Activated T-helper 2 cell treated with anti-CD3 and anti-CD28 coated beads, Interferon-gamma antibody, Interleukin-2, Interleukin-4, amounts not matched to agents 10 μg/mL and 5 μg/mL and 100 μg/mL, durations not matched to agents 14 hours and 24 hours and 36 hours (primary cell): Measurements from ENCODE around the gene AHNAK2. TPM values are rescaled to one million over a fixed set of nuclear protein-coding genes. Genes with fewer than 3 reads are reported as not detected.
"Not testable (repeated sequence)": the region's sequence is repeated elsewhere in the genome, so short reads cannot be mapped to it uniquely, and the experiment has no call there.

Experiments
- DNase-seq: peaks from one replicate; pipeline ENCODE4 v3.0.0; 2021; ENCODE audit warnings: low spot score
- H3K27ac Mint-ChIP-seq: one replicate; pipeline ENCODE4 v1.8.0; 2021; ENCODE audit warnings: mixed read lengths
- H3K27me3 Mint-ChIP-seq: one replicate; pipeline ENCODE4 v1.8.0; 2021; ENCODE audit warnings: low read depth, mixed read lengths
- H3K36me3 Mint-ChIP-seq: one replicate; pipeline ENCODE4 v1.8.0; 2021; ENCODE audit warnings: low read depth, mixed read lengths
- H3K4me1 Mint-ChIP-seq: one replicate; pipeline ENCODE4 v1.8.0; 2021; ENCODE audit warnings: low read depth, mixed read lengths
- H3K4me3 Mint-ChIP-seq: one replicate; pipeline ENCODE4 v1.8.0; 2021; ENCODE audit warnings: low read depth, mild to moderate bottlenecking, moderate library complexity, mixed read lengths
- H3K9me3 Mint-ChIP-seq: one replicate; pipeline ENCODE4 v1.8.0; 2021; ENCODE audit warnings: mixed read lengths
- intact Hi-C: fragments of 100-400 bp; cut with micrococcal nuclease; formaldehyde crosslinking; loops from one replicate; pipeline ENCODE4 v1.15.1; 2023
- total RNA-seq: library from RNA; stranded (reverse); gene quantifications from 2 replicates; pipeline ENCODE4 v1.2.3, GENCODE V29; 2022

Gene AHNAK2
- 0.02 and 0.07 TPM in 2 replicates for total RNA-seq

GRCh38 chr14:104977681-104978653, at the start of gene AHNAK2:
TSS of gene AHNAK2 (minus strand) at chr14:104978374. CDS start at chr14:104978237, 137 bp downstream.
- no peaks in the 10 kb centered on the region for H3K9me3 Mint-ChIP-seq
- no peaks in the 10 kb centered on the region for H3K36me3 Mint-ChIP-seq
- peak; percentile 51 for DNase-seq
- peak within 1 kb of the TSS; percentile 74 for H3K4me3 Mint-ChIP-seq
- intact Hi-C loops, result no loop called here
- H3K4me1 Mint-ChIP-seq, result peaks cover 5% of the 10 kb centered on the region
- H3K27me3 Mint-ChIP-seq, result peaks cover 19% of the 10 kb centered on the region
- no peak within 1 kb of the TSS for H3K27ac Mint-ChIP-seq

GRCh38 chr14:105027718-105028117, 49.5 kb upstream of the AHNAK2 start:
- intact Hi-C loops, result loop anchor here (10.0 kb wide), 1 partner anchor 273 kb away; the partner anchor contains the start of gene SIVA1
- H3K27ac Mint-ChIP-seq, H3K9me3 Mint-ChIP-seq, H3K27me3 Mint-ChIP-seq, DNase-seq, H3K36me3 Mint-ChIP-seq, H3K4me3 Mint-ChIP-seq: not testable (repeated sequence)
- peaks cover 33% of the 10 kb centered on the region for H3K4me1 Mint-ChIP-seq

GRCh38 chr14:105026802-105027563, 48.8 kb upstream of the AHNAK2 start:
- intact Hi-C loops, result loop anchor here (10.0 kb wide), 1 partner anchor 272 kb away; the partner anchor contains the start of gene SIVA1
- H3K27ac Mint-ChIP-seq, result peak overlapping the region; percentile 3
- H3K9me3 Mint-ChIP-seq, result no peaks in the 10 kb centered on the region
- H3K4me3 Mint-ChIP-seq, result no peak overlapping the region
- DNase-seq, result no peak
- no peaks in the 10 kb centered on the region for H3K27me3 Mint-ChIP-seq
- H3K4me1 Mint-ChIP-seq, result peaks cover 38% of the 10 kb centered on the region
- peaks cover 4% of the 10 kb centered on the region for H3K36me3 Mint-ChIP-seq

- Mint-ChIP-seq H3K4me1 (peaks cover 42% of the 10 kb centered on the region), H3K4me3 (peak overlapping the region; percentile 33), H3K27ac (peak overlapping the region; percentile 90), H3K36me3 (peaks cover 8% of the 10 kb centered on the region), H3K9me3 (no peaks in the 10 kb centered on the region), H3K27me3 (no peaks in the 10 kb centered on the region)
- DNase-seq, result no peak
- intact Hi-C loops, result loop anchor here (10.0 kb wide), 1 partner anchor 271 kb away; the partner anchor contains the start of gene SIVA1
Observed at GRCh38 chr14:105026033-105026785, 48.0 kb upstream of the AHNAK2 start.

GRCh38 chr14:105025429-105025828, 47.3 kb upstream of the AHNAK2 start:
- no peak for DNase-seq
- H3K9me3 Mint-ChIP-seq, result no peaks in the 10 kb centered on the region
- intact Hi-C loops, result loop anchor here (2.0 to 10.0 kb wide), 2 partner anchors 39 to 271 kb away; partner anchors contain the start of genes GPR132 and SIVA1
- peaks cover 8% of the 10 kb centered on the region for H3K36me3 Mint-ChIP-seq
- H3K4me1 Mint-ChIP-seq, result peaks cover 42% of the 10 kb centered on the region
- H3K27me3 Mint-ChIP-seq, result no peaks in the 10 kb centered on the region
- peak overlapping the region; percentile 90 for H3K27ac Mint-ChIP-seq
- no peak overlapping the region for H3K4me3 Mint-ChIP-seq

GRCh38 chr14:105023791-105024480, 45.8 kb upstream of the AHNAK2 start:
- peaks cover 21% of the 10 kb centered on the region for H3K36me3 Mint-ChIP-seq
- H3K27me3 Mint-ChIP-seq, result no peaks in the 10 kb centered on the region
- H3K4me1 Mint-ChIP-seq, result peaks cover 51% of the 10 kb centered on the region
- H3K27ac Mint-ChIP-seq, result peak overlapping the region; percentile 49
- intact Hi-C loops, result loop anchor here (2.0 to 10.0 kb wide), 3 partner anchors 41 to 468 kb away; partner anchors contain the start of genes GPR132, SIVA1 and TEDC1
- H3K9me3 Mint-ChIP-seq, result no peaks in the 10 kb centered on the region
- H3K4me3 Mint-ChIP-seq, result peak overlapping the region; percentile 7
- DNase-seq, result no peak

- Mint-ChIP-seq H3K9me3 (no peaks in the 10 kb centered on the region), H3K36me3 (peaks cover 27% of the 10 kb centered on the region), H3K4me1 (peaks cover 56% of the 10 kb centered on the region), H3K27me3 (no peaks in the 10 kb centered on the region), H3K4me3 (no peak overlapping the region), H3K27ac (peak overlapping the region; percentile 49)
- intact Hi-C loops, result loop anchor here (5.0 to 10.0 kb wide), 2 partner anchors 268 to 469 kb away; partner anchors contain the start of genes SIVA1 and TEDC1
- DNase-seq, result no peak
Observed at GRCh38 chr14:105023144-105023543, 45.0 kb upstream of the AHNAK2 start.

- intact Hi-C loops, result loop anchor here (5.0 to 10.0 kb wide), 2 partner anchors 267 to 470 kb away; partner anchors contain the start of genes SIVA1 and TEDC1
- H3K27me3 Mint-ChIP-seq, result no peaks in the 10 kb centered on the region
- peak overlapping the region; percentile 81 for H3K27ac Mint-ChIP-seq
- peaks cover 58% of the 10 kb centered on the region for H3K4me1 Mint-ChIP-seq
- DNase-seq, result no peak
- H3K9me3 Mint-ChIP-seq, result no peaks in the 10 kb centered on the region
- H3K36me3 Mint-ChIP-seq, result peaks cover 32% of the 10 kb centered on the region
- H3K4me3 Mint-ChIP-seq, result peak overlapping the region; percentile 93
Observed at GRCh38 chr14:105022276-105022670, 44.1 kb upstream of the AHNAK2 start.

- intact Hi-C loops, result loop anchor here (1.0 to 10.0 kb wide), 6 partner anchors 24 to 471 kb away; partner anchors contain the start of genes BRF1, CLBA1, PACS2 and SIVA1
- H3K4me1 Mint-ChIP-seq, result peaks cover 57% of the 10 kb centered on the region
- peak overlapping the region; percentile 93 for H3K4me3 Mint-ChIP-seq
- H3K9me3 Mint-ChIP-seq, result no peaks in the 10 kb centered on the region
- no peaks in the 10 kb centered on the region for H3K27me3 Mint-ChIP-seq
- H3K27ac Mint-ChIP-seq, result peak overlapping the region; percentile 81
- H3K36me3 Mint-ChIP-seq, result peaks cover 35% of the 10 kb centered on the region
- DNase-seq, result no peak
Observed at GRCh38 chr14:105021656-105022275, 43.6 kb upstream of the AHNAK2 start.

- intact Hi-C loops, result loop anchor here (1.0 to 10.0 kb wide), 6 partner anchors 24 to 471 kb away; partner anchors contain the start of genes BRF1, CLBA1, PACS2 and SIVA1
- DNase-seq, result peak; percentile 97
- H3K4me3 Mint-ChIP-seq, result peak within 1 kb of the TSS; percentile 93
- H3K4me1 Mint-ChIP-seq, result peaks cover 60% of the 10 kb centered on the region
- H3K9me3 Mint-ChIP-seq, result no peaks in the 10 kb centered on the region
- peak within 1 kb of the TSS; percentile 81 for H3K27ac Mint-ChIP-seq
- peaks cover 38% of the 10 kb centered on the region for H3K36me3 Mint-ChIP-seq
- no peaks in the 10 kb centered on the region for H3K27me3 Mint-ChIP-seq
Observed at GRCh38 chr14:105020815-105021655, 42.9 kb upstream of the AHNAK2 start, which contains the start of gene CDCA4. TSS of gene CDCA4 (minus strand) at chr14:105021083. CDS start at chr14:105011929, 9,154 bp downstream.
